Measurements from ENCODE around the gene DUSP22.
"Not testable (repeated sequence)": the region's sequence is repeated elsewhere in the genome, so short reads cannot be mapped to it uniquely, and the experiment has no call there.

Gene DUSP22

GRCh38 chr6:280775-281468 is 11.4 kb upstream of the DUSP22 start:
- DNase-seq, result no peak

DNA sequence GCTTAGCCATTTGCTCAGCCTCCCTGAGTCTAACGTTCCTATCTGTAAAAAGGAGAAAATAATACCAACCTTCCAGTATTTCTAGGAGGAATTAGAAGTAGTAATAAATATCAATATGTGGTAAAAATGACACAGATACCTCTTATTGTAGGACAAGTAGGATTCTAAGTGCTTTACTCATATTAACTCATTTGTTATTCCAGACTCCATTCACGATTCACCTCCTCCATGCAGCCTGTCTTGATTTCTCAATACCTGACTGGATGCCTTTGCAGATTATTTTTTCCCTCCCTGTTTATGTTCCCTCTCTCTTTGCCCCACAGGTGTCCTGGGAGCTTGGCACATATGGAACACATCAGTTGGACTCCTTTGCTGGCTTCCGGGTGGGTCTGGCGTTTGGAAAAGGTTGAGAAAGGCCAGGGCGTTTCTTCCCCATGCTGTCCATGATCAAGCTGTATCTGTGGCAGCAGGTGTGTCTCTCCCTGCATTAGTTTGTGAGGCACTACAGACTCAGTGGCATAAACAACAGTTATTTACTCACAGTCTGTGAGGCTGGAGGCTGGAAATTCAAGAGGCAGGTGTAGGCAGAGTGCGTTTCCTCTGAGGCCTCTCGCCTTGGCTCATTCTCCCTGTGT is 10.7 kb upstream of the DUSP22 start:
- DNase-seq, result no peak

GRCh38 chr6:282177-282866 is 10.0 kb upstream of the DUSP22 start:
- DNase-seq, result no peak

- no peak for DNase-seq
Measured at GRCh38 chr6:282867-283416, 9.3 kb upstream of the DUSP22 start.

DNA sequence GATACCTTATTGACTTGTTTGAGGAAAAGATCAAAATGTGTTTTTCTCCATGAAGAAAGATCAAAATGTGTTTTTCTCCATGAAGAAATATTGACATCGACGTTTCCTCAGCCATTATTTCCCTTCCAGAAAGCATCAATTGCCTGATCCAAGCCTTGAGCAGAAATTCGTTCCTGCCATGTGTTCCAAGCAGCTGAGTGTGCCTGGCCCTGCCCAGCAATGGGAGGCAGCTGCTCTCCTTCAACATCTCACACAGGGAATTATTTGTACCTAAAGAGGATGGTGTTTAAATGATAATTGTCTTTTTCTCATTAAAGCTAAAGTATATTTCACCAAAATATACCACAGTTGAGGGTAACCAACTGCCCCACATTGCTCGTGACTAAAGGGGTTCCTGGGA is 7.8 kb upstream of the DUSP22 start:
- no peak for DNase-seq

- no peak for DNase-seq
Measured at GRCh38 chr6:285030-285771, 7.1 kb upstream of the DUSP22 start.

DNA sequence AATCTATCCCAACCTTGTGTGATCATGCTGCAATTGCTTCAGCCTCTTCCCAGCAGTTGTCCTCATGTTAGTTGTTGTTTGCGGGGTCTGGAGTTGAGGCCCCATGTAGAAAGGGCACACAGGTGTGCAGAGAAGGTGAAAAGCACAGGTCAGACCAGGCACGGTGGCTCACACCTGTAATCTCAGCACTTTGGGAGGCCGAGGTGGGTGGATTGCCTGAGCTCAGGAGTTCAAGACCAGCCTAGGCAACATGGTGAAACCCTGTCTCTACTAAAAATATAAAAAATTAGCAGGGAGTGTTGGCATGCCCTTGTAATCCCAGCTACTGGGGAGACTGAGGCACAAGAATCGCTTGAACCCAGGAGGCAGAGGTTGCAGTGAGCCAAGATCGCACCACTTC is 6.4 kb upstream of the DUSP22 start:
- DNase-seq, result not testable (repeated sequence)

- no peak for DNase-seq
Measured at GRCh38 chr6:286681-287488, 5.4 kb upstream of the DUSP22 start.

DNA sequence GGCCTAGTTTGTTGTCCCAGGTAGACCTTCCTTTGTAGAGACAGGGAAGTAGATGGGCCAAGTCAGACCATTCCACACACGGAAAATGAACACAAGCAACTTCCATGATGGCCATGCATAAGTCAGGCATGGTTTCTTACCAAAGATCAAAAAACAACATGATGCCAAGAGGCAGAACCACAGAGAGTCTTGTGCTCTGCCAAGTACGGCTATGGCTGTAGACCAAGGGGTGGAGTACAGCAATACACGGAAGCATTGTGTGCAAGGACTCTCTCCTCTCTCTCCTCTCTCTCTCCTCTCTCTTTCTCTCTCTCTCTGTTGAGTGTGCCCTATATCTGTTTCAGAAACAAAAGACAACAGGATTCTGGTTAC is 4.8 kb upstream of the DUSP22 start:
- DNase-seq, result no peak

DNA sequence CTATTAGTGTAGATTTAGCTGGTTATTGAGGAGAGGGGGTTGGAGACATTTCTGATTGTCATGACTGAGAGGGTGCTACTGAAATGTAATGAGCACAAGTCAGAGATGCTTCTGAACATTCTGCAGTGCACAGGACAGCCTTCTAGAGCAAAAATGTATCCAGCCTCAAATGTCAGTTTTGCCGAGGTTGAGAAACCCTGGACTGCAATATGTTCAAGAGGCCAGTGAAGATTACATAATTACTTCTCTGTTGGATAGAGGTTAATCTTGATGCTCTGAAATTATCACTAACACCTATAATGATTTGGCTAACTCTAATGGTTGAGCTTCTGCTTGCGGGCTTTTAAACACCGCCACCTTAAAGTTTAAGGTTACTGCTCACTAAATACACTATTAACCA is 3.4 kb upstream of the DUSP22 start:
- DNase-seq, result no peak

DNA sequence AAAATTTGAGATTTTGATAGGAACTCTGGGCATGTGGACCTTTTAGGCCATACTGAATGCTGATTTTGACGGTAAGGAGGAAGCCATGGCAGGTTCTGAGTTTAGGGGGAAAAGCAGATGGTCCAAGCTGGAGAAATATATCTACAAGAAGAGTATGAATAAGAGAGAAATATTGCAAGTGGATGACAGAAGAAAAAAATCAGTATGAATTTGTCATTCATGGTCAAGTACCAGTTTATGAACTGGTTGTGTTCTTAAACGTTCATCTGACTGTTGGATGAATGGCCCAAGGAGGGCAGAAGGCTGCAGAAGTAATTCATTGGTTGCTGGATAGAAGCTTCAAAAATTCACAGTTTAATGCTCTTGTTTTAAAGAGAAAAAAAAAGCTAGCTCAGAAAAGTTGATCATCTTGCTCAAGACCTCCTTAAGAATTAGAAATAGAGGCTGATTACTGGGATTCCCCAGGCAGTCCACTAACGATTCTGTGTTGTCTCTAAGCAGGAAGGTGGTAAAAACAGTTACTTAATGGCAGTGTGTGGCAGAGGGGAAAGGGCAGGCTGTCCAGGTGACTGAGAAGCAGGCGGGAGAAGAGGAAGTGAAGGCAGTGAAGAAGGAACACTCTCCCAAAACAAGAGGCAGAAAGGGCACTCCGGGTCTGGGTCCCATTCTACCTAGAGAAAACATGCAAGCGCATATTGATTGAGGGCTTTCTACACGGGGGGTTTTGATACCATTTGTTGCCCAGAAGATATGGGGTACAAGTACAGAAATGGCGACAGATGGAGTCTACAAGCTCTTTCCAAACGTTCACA is 2.0 kb upstream of the DUSP22 start:
- no peak for DNase-seq

DNA sequence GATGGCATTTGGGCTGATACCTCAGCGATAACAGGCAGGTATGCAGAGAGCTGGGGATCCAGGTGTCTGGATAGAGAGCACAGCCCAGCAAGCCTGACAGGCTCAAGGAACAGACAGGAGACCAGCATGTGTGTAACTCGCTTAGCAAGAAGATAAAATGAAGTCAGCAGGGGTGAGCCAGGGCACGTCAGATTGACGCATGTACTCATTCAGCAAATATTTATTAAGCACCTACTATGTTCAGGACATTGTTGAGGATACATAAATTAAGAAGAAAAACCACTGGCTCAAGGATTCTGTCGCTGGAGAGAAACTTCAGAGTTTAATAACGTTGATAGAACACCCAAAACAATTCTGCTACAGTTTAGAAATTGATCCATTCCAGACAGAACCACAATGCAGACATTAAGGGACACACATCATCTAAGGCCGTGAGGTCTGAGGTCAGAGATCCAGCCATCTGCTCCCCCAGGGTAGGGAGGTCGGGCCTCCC is 1.0 kb upstream of the DUSP22 start:
- no peak for DNase-seq

- DNase-seq, result no peak
Measured at GRCh38 chr6:292506-293192, 362 bp downstream of the DUSP22 start.

DNA sequence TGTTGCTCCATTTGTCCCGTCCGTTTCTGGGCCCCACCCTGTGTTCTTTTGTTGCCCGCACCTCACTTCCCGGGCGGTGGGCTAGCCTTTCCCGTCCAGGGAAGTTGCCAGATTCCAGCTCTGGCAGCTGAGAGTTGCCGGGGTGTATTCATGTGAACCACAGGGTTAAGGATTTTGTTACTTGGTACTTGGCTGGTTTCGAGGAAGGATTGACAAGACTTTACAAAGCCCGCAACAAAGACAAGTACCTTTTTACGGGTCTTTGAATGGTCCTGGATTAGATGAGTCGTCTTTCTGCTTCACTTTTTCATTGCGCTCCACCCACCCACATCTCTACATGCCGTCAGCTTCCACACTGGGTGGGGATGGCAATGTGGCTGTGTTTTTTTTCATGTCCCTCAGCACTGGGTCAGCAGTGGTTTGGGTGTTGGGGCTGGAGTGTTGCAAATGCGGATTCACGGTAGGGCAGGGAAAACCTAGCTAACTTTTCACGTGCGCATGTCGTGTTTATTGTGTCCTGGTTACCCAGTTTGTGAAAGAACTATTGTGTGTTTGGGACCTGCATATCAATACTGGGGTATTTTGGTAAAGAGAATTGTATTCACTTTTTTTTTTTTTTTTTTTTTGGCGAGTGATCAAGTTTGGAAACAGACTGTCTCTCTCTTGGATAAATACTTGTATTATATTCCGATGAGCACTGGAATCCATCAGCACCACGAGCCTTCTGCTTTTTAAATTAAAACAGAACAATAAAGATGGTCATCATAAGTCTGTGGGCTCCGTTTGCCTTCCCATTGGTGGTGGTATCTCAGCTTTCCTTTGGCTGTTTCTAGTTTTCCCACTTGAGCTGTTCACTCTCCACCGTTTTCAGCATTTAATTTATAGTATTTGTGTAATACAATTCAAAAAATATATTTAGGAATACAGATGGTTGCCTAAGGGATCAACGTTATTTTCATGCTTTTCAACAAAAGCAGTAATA is 1.2 kb downstream of the DUSP22 start:
- no peak for DNase-seq

DNA sequence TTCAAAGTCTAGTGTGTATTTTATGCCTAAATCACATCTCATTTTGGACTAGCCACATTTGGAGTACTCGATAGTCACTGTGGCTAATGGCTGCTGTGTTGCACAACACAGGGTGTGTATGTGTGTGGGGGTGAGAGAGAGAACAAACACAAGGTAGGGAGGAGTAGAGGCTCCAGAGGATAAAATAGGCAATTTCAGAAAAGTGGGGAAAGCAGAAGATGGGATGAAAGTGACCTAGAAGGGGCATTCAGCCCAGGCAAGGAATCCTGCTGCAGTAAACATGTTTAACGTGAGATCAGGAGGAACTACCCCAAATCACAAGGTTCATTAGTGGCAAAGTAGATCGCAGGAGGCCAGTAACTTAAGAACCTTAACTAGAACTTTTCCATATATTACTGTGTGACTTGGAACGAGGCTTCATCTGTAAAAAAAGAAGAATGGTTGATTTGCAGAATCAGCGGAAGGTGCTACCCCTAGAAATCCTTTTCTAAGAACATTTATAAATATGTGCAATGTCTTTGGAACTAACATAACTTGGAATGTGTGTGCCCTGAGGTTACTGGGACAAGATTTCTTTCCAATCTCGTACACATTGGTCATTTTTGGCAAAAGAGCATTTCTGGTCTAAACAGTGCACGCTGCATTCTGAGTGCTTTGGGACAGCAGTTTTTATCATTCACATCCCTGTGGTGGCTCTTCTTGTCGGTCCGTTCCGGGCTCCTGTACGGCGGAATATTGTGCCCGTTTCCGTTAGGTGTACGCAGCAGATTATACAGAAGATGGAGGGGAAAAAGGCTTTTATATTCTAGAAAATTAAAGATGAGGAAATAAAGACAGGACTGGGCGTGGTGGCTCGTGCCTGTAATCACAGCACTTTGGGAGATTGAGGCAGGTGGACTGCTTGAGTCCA is 2.6 kb downstream of the DUSP22 start:
- no peak for DNase-seq

DNA sequence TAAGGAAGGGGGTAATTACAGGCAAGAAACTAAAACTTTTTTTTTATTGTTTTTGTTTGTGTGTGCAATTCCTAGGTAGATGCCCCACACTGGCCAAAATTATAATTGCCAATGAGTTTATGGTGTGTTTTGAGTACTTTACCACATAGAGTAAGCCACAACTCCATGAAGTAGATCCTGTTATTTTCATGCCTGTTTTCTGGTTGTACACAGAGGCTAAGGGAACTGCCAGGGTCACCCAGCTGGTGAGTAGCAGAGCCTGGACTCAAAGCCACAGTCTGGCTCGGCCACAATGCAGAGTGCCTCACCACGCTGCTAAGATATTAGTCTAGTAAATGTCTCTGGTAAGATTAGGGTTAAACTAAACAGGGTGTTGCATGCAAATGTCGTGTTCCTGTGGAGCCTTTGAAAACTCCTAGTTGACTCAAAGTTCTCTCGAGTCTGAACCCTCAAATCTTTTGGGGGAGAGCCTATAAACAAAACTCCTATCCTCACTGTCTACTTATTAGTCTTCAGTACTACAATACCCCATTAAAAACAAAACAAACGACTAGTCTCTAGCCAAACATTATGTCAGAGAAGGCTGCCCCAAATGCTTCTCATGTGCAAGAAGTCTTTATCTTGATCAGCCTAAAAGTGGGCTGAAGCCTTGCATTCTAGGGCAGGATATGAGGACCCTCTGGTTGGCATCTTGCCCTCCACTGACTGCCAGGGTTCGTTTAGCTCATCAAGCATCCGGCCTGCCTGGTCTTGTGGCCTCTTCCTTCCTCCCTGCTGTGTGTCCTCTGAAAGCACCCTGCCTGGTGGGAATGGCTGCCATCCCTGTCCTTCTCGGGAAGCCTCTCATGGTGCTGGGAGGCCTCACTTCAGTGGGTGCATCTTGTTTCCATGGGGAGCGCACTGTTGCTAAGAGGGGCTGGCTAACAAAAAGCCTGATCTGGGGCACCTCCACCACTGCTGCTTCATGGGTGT is 4.2 kb downstream of the DUSP22 start:
- no peak for DNase-seq
